Osteocyte (in vitro differentiated cells): ENCODE results near the gene DOC2B. TPM values are rescaled to one million over a fixed set of nuclear protein-coding genes. Genes with fewer than 3 reads are reported as not detected.

Source experiments
- DNase-seq: peaks from one replicate; pipeline ENCODE4 v3.0.0; 2021; ENCODE audit warnings: mixed read lengths; ENCODE audit not compliant: unreplicated experiment; ENCODE audit errors: extremely low spot score
- H3K27ac Mint-ChIP-seq: one replicate; pipeline ENCODE4 v1.8.0; 2021; ENCODE audit warnings: mild to moderate bottlenecking, mixed read lengths; ENCODE audit not compliant: unreplicated experiment
- H3K27me3 Mint-ChIP-seq: one replicate; pipeline ENCODE4 v1.8.0; 2021; ENCODE audit warnings: mixed read lengths; ENCODE audit not compliant: unreplicated experiment
- H3K36me3 Mint-ChIP-seq: one replicate; pipeline ENCODE4 v1.8.0; 2021; ENCODE audit warnings: mixed read lengths; ENCODE audit not compliant: unreplicated experiment
- H3K4me1 Mint-ChIP-seq: one replicate; pipeline ENCODE4 v1.8.0; 2021; ENCODE audit warnings: mixed read lengths; ENCODE audit not compliant: unreplicated experiment
- H3K4me3 Mint-ChIP-seq: one replicate; pipeline ENCODE4 v1.8.0; 2021; ENCODE audit warnings: mild to moderate bottlenecking, moderate library complexity, mixed read lengths; ENCODE audit not compliant: unreplicated experiment
- H3K9me3 Mint-ChIP-seq: one replicate; pipeline ENCODE4 v1.8.0; 2021; ENCODE audit warnings: mixed read lengths; ENCODE audit not compliant: unreplicated experiment
- total RNA-seq: library from RNA; stranded (reverse); gene quantifications from 2 replicates; pipeline ENCODE4 v1.2.1, GENCODE V29; 2021
- TF ChIP-seq, protein P1 (sequence below): fragments of 200-600 bp; sonication (generic); IDR thresholded peaks from 2 replicates; pipeline ENCODE4 v1.5.0; 2021; ENCODE audit warnings: antibody characterized with exemption, mild to moderate bottlenecking, moderate library complexity

Gene DOC2B
- total RNA-seq, 1 donor from 2014 or later = not detected

DNA sequence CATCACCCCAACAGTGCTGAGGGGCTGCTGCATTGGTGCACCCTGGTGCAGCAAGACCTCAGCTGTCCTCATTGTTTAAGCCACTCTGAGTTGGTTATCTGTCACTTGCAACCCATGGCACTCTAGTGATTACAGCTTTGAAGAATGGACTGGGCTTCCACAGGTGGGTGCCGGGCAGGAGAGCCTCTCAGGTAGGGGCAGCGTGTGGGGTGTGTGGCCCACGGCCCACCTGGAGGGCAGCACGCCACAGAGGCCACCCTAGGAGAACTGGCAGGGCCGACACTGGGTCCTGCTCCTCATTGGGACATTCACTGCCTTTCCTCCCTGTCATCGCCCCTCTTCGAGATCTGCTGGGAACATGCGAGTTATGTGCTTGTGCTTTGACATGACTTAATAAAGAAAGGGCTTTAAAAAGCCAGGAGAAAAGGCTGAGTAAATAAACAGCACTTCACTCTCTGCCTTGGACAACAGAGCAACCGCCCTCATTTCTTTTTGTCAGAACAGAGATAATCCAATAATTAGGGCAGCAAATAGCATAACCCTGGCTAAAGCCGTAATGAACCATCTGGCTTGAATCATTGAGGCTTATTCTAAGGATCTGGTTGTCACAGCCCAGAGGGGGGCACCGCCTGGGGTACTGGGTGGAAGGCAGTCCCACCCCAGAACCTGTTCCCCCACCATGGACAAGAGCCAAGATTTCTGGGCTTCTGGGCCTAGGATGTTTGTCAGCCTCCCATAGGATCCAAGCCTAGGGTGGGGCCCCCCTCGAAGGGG lies 3.0 kb downstream of the DOC2B start:
- H3K36me3 Mint-ChIP-seq = no peaks in the 10 kb centered on the region
- H3K27me3 Mint-ChIP-seq = peaks cover 33% of the 10 kb centered on the region
- TF ChIP-seq, protein P1, sequence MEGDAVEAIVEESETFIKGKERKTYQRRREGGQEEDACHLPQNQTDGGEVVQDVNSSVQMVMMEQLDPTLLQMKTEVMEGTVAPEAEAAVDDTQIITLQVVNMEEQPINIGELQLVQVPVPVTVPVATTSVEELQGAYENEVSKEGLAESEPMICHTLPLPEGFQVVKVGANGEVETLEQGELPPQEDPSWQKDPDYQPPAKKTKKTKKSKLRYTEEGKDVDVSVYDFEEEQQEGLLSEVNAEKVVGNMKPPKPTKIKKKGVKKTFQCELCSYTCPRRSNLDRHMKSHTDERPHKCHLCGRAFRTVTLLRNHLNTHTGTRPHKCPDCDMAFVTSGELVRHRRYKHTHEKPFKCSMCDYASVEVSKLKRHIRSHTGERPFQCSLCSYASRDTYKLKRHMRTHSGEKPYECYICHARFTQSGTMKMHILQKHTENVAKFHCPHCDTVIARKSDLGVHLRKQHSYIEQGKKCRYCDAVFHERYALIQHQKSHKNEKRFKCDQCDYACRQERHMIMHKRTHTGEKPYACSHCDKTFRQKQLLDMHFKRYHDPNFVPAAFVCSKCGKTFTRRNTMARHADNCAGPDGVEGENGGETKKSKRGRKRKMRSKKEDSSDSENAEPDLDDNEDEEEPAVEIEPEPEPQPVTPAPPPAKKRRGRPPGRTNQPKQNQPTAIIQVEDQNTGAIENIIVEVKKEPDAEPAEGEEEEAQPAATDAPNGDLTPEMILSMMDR = no peak
- no peak for DNase-seq
- H3K4me3 Mint-ChIP-seq = no peak overlapping the region
- H3K27ac Mint-ChIP-seq = no peak overlapping the region
- peaks cover 2% of the 10 kb centered on the region for H3K4me1 Mint-ChIP-seq
- H3K9me3 Mint-ChIP-seq = no peaks in the 10 kb centered on the region

DNA sequence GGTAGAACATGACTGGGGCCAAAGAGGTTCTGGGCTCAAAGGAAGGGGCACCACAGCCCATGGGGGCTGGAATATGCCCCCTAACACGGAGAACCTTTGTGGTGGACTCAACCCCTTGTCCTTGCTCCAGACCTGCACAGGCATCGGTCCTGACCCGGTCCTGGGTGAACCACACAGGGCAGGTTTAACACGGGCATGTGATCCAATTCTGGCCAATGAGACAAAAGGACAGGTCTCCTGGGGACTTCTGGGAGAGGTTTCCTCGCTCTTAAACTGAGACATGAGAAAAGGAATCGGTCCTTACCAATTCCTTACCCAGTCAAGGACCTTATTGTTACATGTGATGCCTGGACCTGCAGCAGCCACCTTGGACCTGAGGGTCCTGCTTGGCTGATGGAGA lies 3.7 kb downstream of the DOC2B start:
- H3K27ac Mint-ChIP-seq = no peak overlapping the region
- no peak for DNase-seq
- H3K4me1 Mint-ChIP-seq = peaks cover 2% of the 10 kb centered on the region
- H3K36me3 Mint-ChIP-seq = no peaks in the 10 kb centered on the region
- no peak overlapping the region for H3K4me3 Mint-ChIP-seq
- no peaks in the 10 kb centered on the region for H3K9me3 Mint-ChIP-seq
- H3K27me3 Mint-ChIP-seq = peaks cover 26% of the 10 kb centered on the region
- TF ChIP-seq, protein P1 = no peak

DNA sequence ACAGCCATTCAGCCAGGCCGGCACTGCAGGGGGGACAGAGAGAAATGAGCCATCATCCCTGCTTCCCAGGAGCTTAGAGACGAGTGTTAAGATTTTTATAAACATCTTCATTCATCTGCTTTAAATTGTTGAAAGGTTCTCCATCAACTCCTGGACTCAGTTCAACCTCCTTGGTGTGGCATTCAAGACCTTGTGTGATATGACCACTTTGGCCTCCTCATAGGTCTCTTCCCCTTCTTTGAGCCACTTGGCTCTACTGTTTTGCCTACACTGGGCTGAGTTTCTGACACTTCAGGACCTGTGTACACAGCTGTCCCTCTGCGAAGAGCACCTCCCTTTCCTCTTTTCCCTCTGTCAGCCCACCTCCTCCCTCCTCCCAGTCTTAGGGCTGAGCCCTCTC lies 4.3 kb downstream of the DOC2B start:
- Mint-ChIP-seq H3K4me3 (no peak overlapping the region), H3K27ac (no peak overlapping the region), H3K9me3 (no peaks in the 10 kb centered on the region), H3K36me3 (no peaks in the 10 kb centered on the region), H3K27me3 (peaks cover 20% of the 10 kb centered on the region), H3K4me1 (peaks cover under 1% of the 10 kb centered on the region)
- DNase-seq = no peak
- TF ChIP-seq, protein P1 = no peak

DNA sequence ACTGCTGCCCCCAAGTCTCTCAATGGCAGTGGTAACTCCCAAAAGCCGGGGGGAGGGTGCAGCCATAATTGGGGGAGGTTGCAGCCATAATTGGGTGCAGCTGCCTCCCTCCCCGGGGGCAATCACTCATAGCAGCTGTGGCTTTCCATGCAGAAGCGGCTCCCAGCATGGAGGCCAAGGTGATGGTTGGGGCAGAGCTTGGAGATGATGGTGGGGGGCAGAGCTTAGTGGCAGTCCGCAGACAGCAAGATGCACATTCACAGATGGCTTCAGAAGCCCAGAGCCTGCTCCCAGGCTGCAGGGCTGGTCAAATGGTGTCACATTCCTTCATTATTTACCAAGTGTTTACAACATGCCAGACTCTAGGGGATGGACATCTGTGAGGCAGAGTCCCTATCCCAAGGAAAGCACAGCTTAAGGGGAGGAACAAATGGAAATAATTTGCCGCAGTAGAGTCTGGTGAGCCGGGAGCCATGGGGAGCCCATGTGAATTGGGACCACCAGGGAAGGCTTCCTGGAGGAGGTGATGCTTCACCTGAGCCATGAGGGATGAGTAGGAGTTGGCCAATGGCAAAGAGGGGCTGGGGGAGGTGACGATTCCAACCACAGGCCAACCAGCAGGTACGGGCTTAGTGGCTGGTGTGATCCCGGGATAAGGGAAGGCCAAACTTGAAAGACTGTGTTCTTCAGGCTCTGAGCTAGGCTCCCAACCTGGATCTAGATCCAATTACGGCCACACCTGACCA lies 8.1 kb downstream of the DOC2B start:
- no peak overlapping the region for H3K27ac Mint-ChIP-seq
- no peak for DNase-seq

More for the DNA sequence above, 8.1 kb downstream of the DOC2B start:
- Mint-ChIP-seq H3K27me3 (peaks cover 23% of the 10 kb centered on the region), H3K9me3 (no peaks in the 10 kb centered on the region), H3K36me3 (no peaks in the 10 kb centered on the region), H3K4me1 (no peaks in the 10 kb centered on the region), H3K4me3 (no peak overlapping the region)
- TF ChIP-seq, protein P1 = no peak
